DMS53 treated with DMSO at 0.1 percent for 48 hours (cell line): ENCODE data around the gene VWA5B1.

Experiments
- DNase-seq: peaks from one replicate; lab custom pipeline; 2025; ENCODE audit not compliant: unreplicated experiment; lab: John Stamatoyannopoulos, UW

VWA5B1 gene

DNA sequence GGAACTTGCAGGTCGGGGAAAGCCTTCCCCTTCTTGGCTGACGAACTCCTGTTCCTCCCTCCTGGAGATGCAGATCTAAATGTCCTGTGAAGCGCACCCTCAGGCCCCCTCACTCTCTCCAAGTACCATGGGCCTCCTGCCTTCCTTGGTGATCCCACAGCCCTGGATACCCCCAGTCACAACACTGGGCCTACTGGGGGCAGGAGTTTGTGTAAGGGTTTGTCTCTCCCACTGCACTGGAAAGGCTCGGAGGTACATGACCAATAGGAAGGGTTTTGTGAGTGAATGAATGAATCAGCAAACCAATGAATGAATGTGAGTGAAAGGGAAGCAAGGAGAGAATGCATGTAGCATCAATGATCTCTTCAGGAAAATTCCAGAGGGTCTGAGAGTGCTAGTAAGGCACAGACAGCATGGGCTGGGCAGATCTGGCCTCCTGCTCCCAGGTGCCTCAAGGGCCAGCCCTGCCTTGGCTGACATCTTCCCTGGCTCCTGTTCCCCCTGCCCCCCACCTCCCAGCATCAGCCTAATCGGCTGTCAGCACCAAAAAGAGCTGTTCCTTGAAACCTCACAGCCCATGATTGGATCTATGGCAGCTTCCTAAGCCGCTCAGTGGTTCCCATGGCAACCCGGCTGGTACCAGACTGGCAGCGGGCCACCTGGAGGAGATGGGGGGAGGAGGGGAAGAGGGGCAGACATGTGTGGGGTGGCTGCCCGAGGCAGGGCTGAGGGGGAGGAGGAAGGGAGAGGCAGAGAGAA is 95.8 kb downstream of the VWA5B1 start:
- DNase-seq, result no peak

DNA sequence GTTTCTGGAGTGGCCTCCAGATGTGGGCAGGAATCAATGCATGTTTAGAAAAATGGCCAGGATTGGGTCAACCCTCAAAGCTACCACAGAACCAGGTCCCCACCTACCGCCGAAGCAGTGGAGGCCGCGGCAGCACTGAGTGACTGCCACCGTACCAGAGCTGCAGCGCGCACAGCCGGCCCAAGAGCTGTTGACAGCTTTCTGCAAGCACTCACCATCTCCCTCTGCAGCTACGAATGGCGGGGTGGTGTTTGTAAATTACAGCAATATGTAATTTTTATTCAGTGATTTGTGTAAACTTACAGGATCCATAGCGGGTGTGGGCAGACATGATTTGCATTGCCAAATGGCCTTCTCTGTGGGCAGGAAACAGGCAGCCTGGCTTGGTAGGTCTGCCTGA is 98.9 kb downstream of the VWA5B1 start:
- DNase-seq, result no peak

DNA sequence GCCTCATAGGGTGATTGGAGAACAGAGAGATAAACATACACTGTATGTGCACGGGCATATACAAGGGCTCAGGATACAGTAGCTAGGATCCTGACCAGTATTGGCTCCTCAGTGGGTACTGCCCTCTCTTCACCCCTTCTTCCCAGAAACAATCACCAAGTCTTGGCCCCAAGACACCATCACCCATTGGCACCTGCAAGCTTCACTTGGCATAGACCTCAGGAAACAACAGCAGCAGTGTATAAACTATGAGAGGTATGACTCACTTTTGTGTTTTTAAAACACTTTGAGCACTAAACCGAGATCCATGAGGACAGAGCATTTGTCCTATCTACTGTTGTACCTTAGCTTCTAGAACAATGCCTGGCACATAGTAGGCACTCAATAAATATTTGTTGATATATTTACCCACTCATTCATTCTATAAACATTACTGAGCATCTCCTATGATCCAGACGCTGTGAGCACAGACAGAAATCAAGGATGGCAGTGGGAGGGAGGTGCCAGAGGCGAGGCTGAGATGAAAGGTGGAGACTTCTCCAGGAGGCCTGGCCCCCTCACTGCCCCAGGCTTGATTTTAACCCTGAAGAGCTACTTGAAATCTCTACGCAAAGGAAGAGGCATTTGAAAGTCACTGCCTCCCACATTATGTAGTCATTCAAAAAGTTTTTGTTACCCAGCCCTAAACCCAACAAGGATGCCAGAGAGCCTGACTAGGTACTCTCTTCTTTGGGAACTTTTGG is 100.1 kb downstream of the VWA5B1 start:
- DNase-seq, result no peak

DNA sequence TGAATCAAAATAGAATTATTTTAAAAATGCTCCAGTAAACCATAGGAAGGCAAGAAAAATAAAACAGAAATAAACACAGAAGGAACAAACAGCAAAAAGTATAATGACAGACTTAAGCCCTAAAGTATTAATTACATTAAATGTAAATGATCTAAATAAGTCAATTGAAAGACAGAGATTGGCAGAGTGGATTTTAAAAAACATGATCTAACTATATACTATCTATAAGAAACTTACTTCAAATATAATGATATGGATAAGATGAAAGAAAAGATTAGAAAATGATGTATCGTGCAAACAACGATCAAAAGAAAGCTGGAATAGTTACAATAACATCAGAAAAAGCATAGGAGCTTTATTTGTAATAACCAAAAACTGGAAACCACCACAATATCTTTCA is 104.6 kb downstream of the VWA5B1 start:
- no peak for DNase-seq

- DNase-seq, result no peak
These were observed 108.1 kb downstream of the VWA5B1 start for GRCh38 chr1:20398744-20399143.

GRCh38 chr1:20399196-20399595 is 108.5 kb downstream of the VWA5B1 start:
- no peak for DNase-seq

DNA sequence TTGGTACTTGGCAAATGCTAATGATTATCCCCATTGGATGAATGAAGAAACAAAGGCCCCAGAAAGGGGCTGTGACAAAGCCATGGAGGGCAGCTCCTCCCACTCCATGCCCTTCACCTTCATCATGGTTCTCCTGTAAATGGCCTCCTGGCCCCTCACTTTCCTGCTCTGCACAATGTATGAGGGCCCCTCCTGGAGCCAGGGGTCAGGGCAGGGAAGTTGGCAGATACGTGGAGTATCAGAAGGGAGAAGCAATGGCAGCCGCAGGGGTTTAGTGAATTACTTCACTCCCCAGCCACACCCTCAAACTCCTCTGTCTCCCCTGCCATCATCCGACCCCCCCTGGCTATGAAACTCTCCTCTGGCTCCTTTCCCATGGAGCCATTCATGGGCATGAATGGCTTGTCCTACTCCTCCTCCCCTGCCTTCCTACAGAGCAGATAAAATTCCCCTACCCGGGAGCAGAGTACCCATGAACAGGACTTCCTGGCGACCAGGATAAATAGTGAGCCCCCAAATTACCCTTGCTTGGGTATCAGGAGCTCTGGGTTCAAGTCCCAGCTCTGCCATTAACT is 109.0 kb downstream of the VWA5B1 start:
- no peak for DNase-seq

DNA sequence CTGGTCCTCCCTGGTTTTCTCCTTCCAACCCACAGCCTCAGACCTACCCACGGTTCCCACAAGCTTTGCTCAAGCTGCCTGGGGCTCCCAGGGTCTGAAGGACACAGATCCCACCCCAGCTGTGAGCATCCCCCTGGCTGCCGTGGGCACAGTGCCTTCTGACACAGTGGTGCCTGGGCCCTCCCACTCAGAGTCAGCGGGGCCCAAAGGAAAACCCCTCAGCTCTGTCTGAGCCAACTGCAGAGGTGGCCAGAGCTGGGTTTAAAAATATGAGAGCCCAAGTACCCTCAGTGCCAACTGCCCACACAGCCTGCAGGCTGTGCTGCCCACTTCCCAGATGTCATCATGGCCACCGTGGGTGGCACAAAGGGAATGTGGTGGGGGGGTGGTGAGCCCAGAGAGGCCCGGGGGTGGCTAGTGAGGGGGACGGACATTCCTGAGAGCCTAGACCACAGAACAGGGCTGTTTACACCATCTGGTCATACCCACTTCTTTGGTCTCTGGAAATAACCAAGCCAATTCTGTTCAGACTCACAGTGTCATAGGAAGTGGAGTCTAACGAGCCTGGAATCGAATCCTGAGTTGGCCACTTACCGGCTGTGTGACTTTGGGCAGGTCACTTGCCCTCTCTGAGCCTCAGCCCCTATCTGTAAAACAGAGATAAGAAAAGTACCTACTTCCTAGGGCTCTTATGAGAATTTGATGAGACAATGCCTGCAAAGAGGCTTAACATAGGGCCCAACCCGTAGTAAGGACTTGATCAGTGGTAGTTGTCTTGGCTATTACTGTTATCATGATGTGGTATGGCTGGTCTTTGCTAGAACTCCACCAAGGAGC is 109.9 kb downstream of the VWA5B1 start:
- no peak for DNase-seq

DNA sequence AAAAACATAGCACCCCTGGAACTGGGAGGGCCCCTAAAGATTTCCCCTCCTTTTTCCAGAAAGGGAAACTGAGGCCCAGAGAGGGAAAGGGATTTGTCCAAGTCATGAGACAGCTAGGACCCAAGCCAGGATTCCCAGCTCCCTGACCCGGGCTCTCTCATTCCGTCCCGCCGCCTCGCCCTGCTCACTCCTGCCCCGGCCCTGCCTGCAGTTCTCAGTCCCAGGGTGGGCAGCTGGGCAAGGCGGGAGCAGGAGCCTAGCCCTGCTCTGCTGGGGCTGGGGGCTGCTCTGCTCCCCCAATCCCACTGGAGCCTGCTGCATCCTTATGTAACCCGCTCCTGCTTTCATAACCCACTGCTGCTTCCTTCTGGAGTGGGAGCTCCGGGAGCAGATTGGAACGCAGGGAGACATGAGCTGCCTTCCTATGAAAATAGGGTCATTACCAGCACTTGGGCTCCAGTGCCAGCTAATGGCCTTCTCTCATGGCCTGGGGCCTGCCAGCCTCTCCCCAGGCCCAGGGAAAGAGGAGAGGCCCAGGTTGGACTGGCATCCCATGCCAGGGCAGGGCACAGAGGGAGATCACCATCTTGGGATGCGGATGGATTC is 110.8 kb downstream of the VWA5B1 start:
- no peak for DNase-seq

DNA sequence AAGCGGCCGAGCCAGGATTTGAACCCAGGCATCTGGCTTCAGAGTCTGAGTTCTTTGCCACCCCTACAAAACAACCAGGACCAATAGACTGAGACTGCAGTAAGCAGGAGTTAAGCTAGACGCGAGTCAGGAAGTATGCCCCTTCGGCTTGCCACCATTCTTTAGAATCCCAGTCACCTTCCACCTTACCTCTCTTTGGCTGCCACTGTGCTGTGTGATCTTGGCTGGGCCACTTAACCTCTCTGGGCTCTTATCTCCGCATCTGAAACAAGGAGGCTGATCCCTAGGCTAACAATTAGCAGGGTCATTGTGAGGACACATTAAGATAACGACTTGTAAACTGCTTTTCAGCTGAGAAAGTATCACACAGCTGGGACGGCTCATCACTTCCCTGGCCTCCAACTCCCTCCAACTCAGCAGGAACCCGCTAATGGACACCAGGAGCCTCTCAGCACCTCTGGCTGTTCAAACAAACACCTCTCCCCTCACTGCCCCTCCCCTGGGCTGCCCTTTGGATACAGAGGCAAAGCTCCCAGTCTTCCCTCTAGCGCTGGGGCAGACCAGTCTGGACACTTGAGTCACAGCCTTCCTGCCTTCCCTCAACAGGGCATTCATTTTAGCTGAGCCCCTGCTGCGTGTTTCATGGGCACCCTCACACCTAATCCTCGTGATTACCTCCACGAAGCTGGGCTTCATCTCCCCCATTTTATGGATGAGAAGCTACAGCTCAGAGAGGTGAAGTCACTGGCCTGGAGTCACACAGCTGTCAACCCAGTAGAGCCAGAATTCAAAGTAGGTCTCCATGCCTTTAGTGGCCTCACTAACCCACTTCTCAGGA is 112.1 kb downstream of the VWA5B1 start:
- no peak for DNase-seq

DNA sequence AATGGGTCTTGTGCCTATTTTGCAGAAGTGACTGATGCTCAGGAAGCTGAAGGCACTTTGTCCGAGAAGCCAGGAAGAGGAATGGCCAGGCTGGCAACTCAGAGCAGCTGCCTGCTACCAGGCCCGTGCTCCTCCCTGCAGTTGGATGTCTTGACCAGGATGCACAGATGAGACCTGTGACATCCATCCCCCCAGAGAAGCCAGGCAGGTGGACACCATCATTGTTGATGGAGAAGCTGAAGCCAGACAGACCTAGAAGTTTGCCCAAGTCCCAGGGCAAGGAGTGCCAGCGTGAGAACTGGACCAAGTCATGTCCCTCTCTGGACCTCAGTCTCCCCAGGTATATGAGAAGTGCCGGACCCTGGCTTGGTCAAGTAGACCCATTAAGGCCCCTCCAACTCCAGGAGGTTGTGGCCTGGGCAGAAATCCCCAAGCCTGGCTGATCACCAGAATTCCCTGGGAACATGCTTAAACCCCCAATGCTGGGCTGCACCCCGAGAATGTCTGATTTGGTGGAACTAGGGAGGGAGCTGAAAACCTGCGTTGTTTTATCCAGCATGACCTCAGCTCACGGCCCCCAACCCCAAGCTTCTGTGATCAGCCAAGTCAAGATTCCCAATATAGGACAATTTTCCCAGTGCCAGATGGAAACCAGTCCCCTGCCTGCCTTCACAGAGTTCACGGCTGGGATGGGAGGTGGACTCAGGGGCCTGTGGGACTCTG is 112.9 kb downstream of the VWA5B1 start:
- no peak for DNase-seq

- DNase-seq, result no peak
These were observed 113.8 kb downstream of the VWA5B1 start for GRCh38 chr1:20404466-20404865.
